A549 (cell line): ENCODE results near the gene ZNF70. TPM values are rescaled to one million over a fixed set of nuclear protein-coding genes. Genes with fewer than 3 reads are reported as not detected.

Experiments used
- ATAC-seq, 2 experiments: fragments of 200-7000 bp in 1 of 2; fragments of >200 bp in 1 of 2; cut with Nextera tagmentation in 1 of 2; cut with Tn5 transposase in 1 of 2; 3 replicates each; pipeline versions ENCODE4 v1.8.0 to v1.9.1; 2018 to 2020; ENCODE audit warnings: mild to moderate bottlenecking in 1 of 2, moderate library complexity in 1 of 2
- CTCF ChIA-PET: fragments of 300-600 bp; sonication (Branson Sonifier 250); formaldehyde crosslinking; extraction: SDS; loops from one replicate; lab custom pipeline; 2021; ENCODE audit warnings: antibody characterized with exemption, inconsistent platforms; lab: Yijun Ruan, JAX
- POLR2A ChIA-PET: fragments of 350-600 bp; formaldehyde crosslinking; extraction: SDS; loops from one replicate; lab custom pipeline; 2021; ENCODE audit warnings: antibody characterized with exemption, inconsistent platforms; lab: Yijun Ruan, JAX
- DNase-seq, 2 experiments: peaks; one replicate each; pipeline versions ENCODE4 v3.0.0 to v3.0.0-alpha.2; 2011 to 2016; ENCODE audit warnings: low read depth in 1 of 2, low spot score in 1 of 2
- FAIRE-seq: peaks from 2 replicates; lab custom pipeline; 2011; peaks lifted over from hg19 to GRCh38; lab: Jason Lieb, UNC
- H3K27ac ChIP-seq, 2 experiments: fragments of >200 bp; sonication (Bioruptor Twin); formaldehyde crosslinking; 3 replicates each; pipeline ENCODE4 v1.5.1; 2016 to 2017
- H3K4me1 ChIP-seq: fragments of >200 bp; sonication (Bioruptor Twin); formaldehyde crosslinking; 3 replicates; pipeline ENCODE4 v1.6.1; 2016
- H3K4me2 ChIP-seq: fragments of >200 bp; sonication (Bioruptor Twin); formaldehyde crosslinking; 3 replicates; pipeline ENCODE4 v1.6.1; 2016
- H3K4me3 ChIP-seq: fragments of >200 bp; sonication (Bioruptor Twin); formaldehyde crosslinking; 3 replicates; pipeline ENCODE4 v1.5.1; 2016
- H3K9me3 ChIP-seq: fragments of >200 bp; sonication (Bioruptor Twin); formaldehyde crosslinking; 3 replicates; pipeline ENCODE4 v1.6.1; 2016
- BCL3 ChIP-seq: fragments of >200 bp; sonication (Bioruptor Twin); formaldehyde crosslinking; IDR thresholded peaks from 3 replicates; pipeline ENCODE4 v1.6.1; 2016
- CBX2 ChIP-seq: fragments of 200-600 bp; sonication (generic); IDR thresholded peaks from 2 replicates; pipeline ENCODE4 v1.6.1; 2016; ENCODE audit warnings: low read depth, mild to moderate bottlenecking, borderline replicate concordance
- CEBPB ChIP-seq, 2 experiments: fragments of >200 bp in 1 of 2; sonication (Bioruptor Twin) in 1 of 2; formaldehyde crosslinking in 1 of 2; IDR thresholded peaks; 2 replicates each; pipeline ENCODE4 v1.6.1; 2012 to 2016
- CHD2 ChIP-seq: fragments of 150-350 bp; IDR thresholded peaks from 2 replicates; pipeline ENCODE4 v1.6.1; 2014; ENCODE audit warnings: low read length; ENCODE audit not compliant: partially characterized antibody
- CHD4 ChIP-seq: fragments of 200-600 bp; sonication (generic); IDR thresholded peaks from 2 replicates; pipeline ENCODE4 v1.6.1; 2016; ENCODE audit warnings: antibody characterized with exemption, mild to moderate bottlenecking, borderline replicate concordance
- EHF ChIP-seq: fragments of 250-450 bp; sonication (Bioruptor Pico); IDR thresholded peaks from 2 replicates; pipeline ENCODE4 v1.5.0; 2020; ENCODE audit warnings: mild to moderate bottlenecking
- ESRRA ChIP-seq: fragments of 150-350 bp; IDR thresholded peaks from 2 replicates; pipeline ENCODE4 v1.6.1; 2014; ENCODE audit warnings: mild to moderate bottlenecking, low read length, borderline replicate concordance
- HMGXB4 ChIP-seq: fragments of 250-450 bp; sonication (Bioruptor Pico); IDR thresholded peaks from 2 replicates; pipeline ENCODE4 v1.5.0; 2021; ENCODE audit warnings: mild to moderate bottlenecking, moderate library complexity, borderline replicate concordance
- MAFK ChIP-seq: fragments of 450-650 bp; IDR thresholded peaks from 2 replicates; pipeline ENCODE4 v1.6.1; 2014; ENCODE audit not compliant: partially characterized antibody
- MAZ ChIP-seq: fragments of 150-350 bp; IDR thresholded peaks from 2 replicates; pipeline ENCODE4 v1.6.1; 2014; ENCODE audit warnings: antibody characterized with exemption, low read depth, low read length, borderline replicate concordance
- MYC ChIP-seq: IDR thresholded peaks from 2 replicates; pipeline ENCODE4 v1.6.1; 2012; ENCODE audit warnings: mild to moderate bottlenecking, inconsistent platforms, low read length, improper control_type of control experiment, borderline replicate concordance
- NFE2L2 ChIP-seq: fragments of 150-350 bp; conservative IDR thresholded peaks from 2 replicates; pipeline ENCODE4 v1.6.1; 2014; ENCODE audit warnings: low read length
- NPAS2 ChIP-seq: fragments of 250-450 bp; sonication (Bioruptor Pico); IDR thresholded peaks from 2 replicates; pipeline ENCODE4 v1.8.0; 2022; ENCODE audit warnings: mild to moderate bottlenecking, moderate library complexity, borderline replicate concordance
- RARB ChIP-seq: fragments of 250-450 bp; sonication (Bioruptor Pico); IDR thresholded peaks from 2 replicates; pipeline ENCODE4 v1.8.0; 2021; ENCODE audit warnings: mild to moderate bottlenecking, moderate library complexity
- RFX5 ChIP-seq: fragments of 450-650 bp; IDR thresholded peaks from 2 replicates; pipeline ENCODE4 v1.7.1; 2014; ENCODE audit warnings: antibody characterized with exemption, mild to moderate bottlenecking, moderate library complexity
- RNF2 ChIP-seq: fragments of 200-600 bp; sonication (generic); IDR thresholded peaks from 2 replicates; pipeline ENCODE4 v1.6.1; 2016; ENCODE audit warnings: low read depth, mild to moderate bottlenecking, antibody characterized with exemption, moderate library complexity, borderline replicate concordance
- SMC3 ChIP-seq: fragments of >200 bp; sonication (Bioruptor Twin); formaldehyde crosslinking; IDR thresholded peaks from 3 replicates; pipeline ENCODE4 v1.6.1; 2018; ENCODE audit warnings: inconsistent platforms
- TFCP2L1 ChIP-seq: fragments of 250-450 bp; sonication (Bioruptor Pico); IDR thresholded peaks from 2 replicates; pipeline ENCODE4 v1.5.0; 2021; ENCODE audit warnings: mild to moderate bottlenecking
- TP53 ChIP-seq: fragments of 250-450 bp; sonication (Bioruptor Pico); IDR thresholded peaks from 2 replicates; pipeline ENCODE4 v1.5.0; 2021; ENCODE audit warnings: mild to moderate bottlenecking, moderate library complexity
- USF2 ChIP-seq: fragments of 450-650 bp; IDR thresholded peaks from 2 replicates; pipeline ENCODE4 v1.6.1; 2014; ENCODE audit warnings: antibody characterized with exemption
- ZFP36 ChIP-seq: fragments of 450-650 bp; IDR thresholded peaks from 2 replicates; pipeline ENCODE4 v1.6.1; 2014; ENCODE audit warnings: borderline replicate concordance; ENCODE audit not compliant: partially characterized antibody
- ZSCAN20 ChIP-seq: fragments of 250-450 bp; sonication (Bioruptor Pico); IDR thresholded peaks from 2 replicates; pipeline ENCODE4 v1.8.0; 2022; ENCODE audit warnings: mild to moderate bottlenecking, moderate library complexity
- WGBS: methylation state at CpG from one replicate; pipeline ENCODE4 v1.1.6; 2017; ENCODE audit errors: missing lambda C conversion rate; 5-methylcytosine and 5-hydroxymethylcytosine counted together
- polyA plus RNA-seq, 4 experiments: library from polyadenylated mRNA; depleted of rRNA in 3 of 4; stranded (reverse); fragments of >200 nt; fragmentation: RNase III in 1 of 4; extraction: RNeasy Plus Mini Kit Qiagen cat#74134 plus additional on column Dnase treatment in 1 of 4; gene quantifications; 2 replicates in 3 of 4; 3 replicates in 1 of 4; pipeline ENCODE4 v1.2.3, GENCODE V29; 2011 to 2017
- TF ChIP-seq, protein P1 (sequence below): fragments of 200-600 bp; sonication (generic); IDR thresholded peaks from 2 replicates; pipeline ENCODE4 v1.6.1; 2016; ENCODE audit warnings: antibody characterized with exemption, mild to moderate bottlenecking, moderate library complexity

Gene ZNF70
- polyA plus RNA-seq, 2 of the 4 experiments (the other 2 are of a cell fraction) = 0.88 to 1.2 TPM

DNA sequence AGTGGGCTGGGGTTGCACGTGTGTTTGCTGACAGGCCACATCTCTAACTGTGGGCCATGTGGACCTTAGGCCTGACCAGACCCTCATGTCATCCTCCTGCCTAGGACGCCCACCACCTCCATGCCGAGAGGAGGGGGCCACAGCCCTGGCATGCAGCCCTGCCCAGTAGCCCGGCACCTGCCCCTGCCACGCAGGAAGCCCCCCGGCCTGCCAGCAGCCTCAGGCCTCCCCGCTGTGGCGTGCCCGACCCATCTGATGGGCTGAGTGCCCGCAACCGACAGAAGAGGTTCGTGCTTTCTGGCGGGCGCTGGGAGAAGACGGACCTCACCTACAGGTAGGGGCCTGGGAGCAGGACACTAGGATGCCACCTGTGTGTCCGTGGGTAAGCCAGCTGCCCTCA lies 28.2 kb upstream of the ZNF70 start (continued):
- TF ChIP-seq USF2 = no peak
- no peak for TF ChIP-seq CBX2
- no peak for TF ChIP-seq MAZ
- no peak for TF ChIP-seq TP53
- no peak for TF ChIP-seq RNF2
- no peak for TF ChIP-seq ZSCAN20

GRCh38 chr22:23778577-23778900 lies 27.6 kb upstream of the ZNF70 start:
- 90% methylated on average over 2 of the region's 3 CpGs for WGBS
- ATAC-seq = no peak

GRCh38 chr22:23777776-23778576 lies 27.1 kb upstream of the ZNF70 start:
- 86% methylated on average over 8 of the region's 11 CpGs for WGBS
- FAIRE-seq = no peak

More at GRCh38 chr22:23778577-23778900, 27.6 kb upstream of the ZNF70 start:
- DNase-seq (no peak), FAIRE-seq (no peak)
- no peak overlapping the region for H3K4me2 ChIP-seq
- no peak overlapping the region for H3K4me3 ChIP-seq
- peaks cover 25% of the 10 kb centered on the region for H3K4me1 ChIP-seq
- TF ChIP-seq MYC (no peak), RNF2 (no peak), ESRRA (no peak), CHD2 (no peak), TFCP2L1 (CRISPR knock-in tag) (no peak), MAFK (no peak), CHD4 (no peak), NFE2L2 (no peak), RFX5 (no peak), CBX2 (no peak), BCL3 (no peak), SMC3 (no peak), CEBPB (IDR thresholded peaks at IDR 0.05) (no peak)
- no peak overlapping the region for H3K27ac ChIP-seq
- CTCF ChIA-PET = interaction anchor here (1.6 to 16.9 kb wide), 2 partner anchors 11 to 70 kb away, joined by 6 to 175 read pairs; partner anchors contain the start of gene CHCHD10
- POLR2A ChIA-PET = no interaction called here
- H3K9me3 ChIP-seq = no peaks in the 10 kb centered on the region

More at GRCh38 chr22:23777776-23778576, 27.1 kb upstream of the ZNF70 start:
- H3K27ac ChIP-seq = no peak overlapping the region
- CTCF ChIA-PET = interaction anchor here (1.6 to 16.9 kb wide), 2 partner anchors 10 to 71 kb away, joined by 6 to 175 read pairs; partner anchors contain the start of gene CHCHD10
- TF ChIP-seq NPAS2 (CRISPR knock-in tag) = no peak
- TF ChIP-seq ZFP36 = no peak
- TF ChIP-seq RARB (CRISPR knock-in tag) = no peak
- TF ChIP-seq, protein P1, sequence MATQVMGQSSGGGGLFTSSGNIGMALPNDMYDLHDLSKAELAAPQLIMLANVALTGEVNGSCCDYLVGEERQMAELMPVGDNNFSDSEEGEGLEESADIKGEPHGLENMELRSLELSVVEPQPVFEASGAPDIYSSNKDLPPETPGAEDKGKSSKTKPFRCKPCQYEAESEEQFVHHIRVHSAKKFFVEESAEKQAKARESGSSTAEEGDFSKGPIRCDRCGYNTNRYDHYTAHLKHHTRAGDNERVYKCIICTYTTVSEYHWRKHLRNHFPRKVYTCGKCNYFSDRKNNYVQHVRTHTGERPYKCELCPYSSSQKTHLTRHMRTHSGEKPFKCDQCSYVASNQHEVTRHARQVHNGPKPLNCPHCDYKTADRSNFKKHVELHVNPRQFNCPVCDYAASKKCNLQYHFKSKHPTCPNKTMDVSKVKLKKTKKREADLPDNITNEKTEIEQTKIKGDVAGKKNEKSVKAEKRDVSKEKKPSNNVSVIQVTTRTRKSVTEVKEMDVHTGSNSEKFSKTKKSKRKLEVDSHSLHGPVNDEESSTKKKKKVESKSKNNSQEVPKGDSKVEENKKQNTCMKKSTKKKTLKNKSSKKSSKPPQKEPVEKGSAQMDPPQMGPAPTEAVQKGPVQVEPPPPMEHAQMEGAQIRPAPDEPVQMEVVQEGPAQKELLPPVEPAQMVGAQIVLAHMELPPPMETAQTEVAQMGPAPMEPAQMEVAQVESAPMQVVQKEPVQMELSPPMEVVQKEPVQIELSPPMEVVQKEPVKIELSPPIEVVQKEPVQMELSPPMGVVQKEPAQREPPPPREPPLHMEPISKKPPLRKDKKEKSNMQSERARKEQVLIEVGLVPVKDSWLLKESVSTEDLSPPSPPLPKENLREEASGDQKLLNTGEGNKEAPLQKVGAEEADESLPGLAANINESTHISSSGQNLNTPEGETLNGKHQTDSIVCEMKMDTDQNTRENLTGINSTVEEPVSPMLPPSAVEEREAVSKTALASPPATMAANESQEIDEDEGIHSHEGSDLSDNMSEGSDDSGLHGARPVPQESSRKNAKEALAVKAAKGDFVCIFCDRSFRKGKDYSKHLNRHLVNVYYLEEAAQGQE = no peak
- no peak for TF ChIP-seq HMGXB4 (CRISPR knock-in tag)
- no peak for TF ChIP-seq EHF (CRISPR knock-in tag)
- ATAC-seq = no peak
- peaks cover 25% of the 10 kb centered on the region for H3K4me1 ChIP-seq
- H3K9me3 ChIP-seq = no peaks in the 10 kb centered on the region
- H3K4me3 ChIP-seq = no peak overlapping the region
- no peak for DNase-seq
- POLR2A ChIA-PET = no interaction called here
- no peak overlapping the region for H3K4me2 ChIP-seq
